GM21423 (cell line): ENCODE measurements around the gene PLCXD1.
"Not testable (repeated sequence)": the region's sequence is repeated elsewhere in the genome, so short reads cannot be mapped to it uniquely, and the experiment has no call there.

Source experiments
- ATAC-seq: cut with Tn5 transposase; IDR thresholded peaks from one replicate; pipeline ENCODE4 v1.9.1; 2021; ENCODE audit warnings: mild to moderate bottlenecking, moderate library complexity; ENCODE audit not compliant: unreplicated experiment

Gene PLCXD1

GRCh38 chrX:281166-281999 lies at the start of gene PLCXD1:
Gene PLCXD1, plus strand, starts transcription at chrX:281381. Its CDS starts 2,807 bp downstream, at chrX:284188.
- peak; percentile 22 for ATAC-seq

GRCh38 chrX:231637-232277 lies 49.4 kb upstream of the PLCXD1 start:
- ATAC-seq, result peak; percentile 91

GRCh38 chrX:232278-232655 lies 48.9 kb upstream of the PLCXD1 start:
- ATAC-seq, result peak; percentile 22

GRCh38 chrX:236201-236600 lies 45.0 kb upstream of the PLCXD1 start:
- ATAC-seq, result not testable (repeated sequence)

- no peak for ATAC-seq
Observed at GRCh38 chrX:250965-251364, 30.2 kb upstream of the PLCXD1 start.

- ATAC-seq, result not testable (repeated sequence)
Observed at GRCh38 chrX:251396-252243, 29.6 kb upstream of the PLCXD1 start.

- no peak for ATAC-seq
Observed at GRCh38 chrX:252244-252956, 28.8 kb upstream of the PLCXD1 start.

- ATAC-seq, result no peak
Observed at GRCh38 chrX:252957-253291, 28.3 kb upstream of the PLCXD1 start.

GRCh38 chrX:253451-254297 lies 27.5 kb upstream of the PLCXD1 start:
- ATAC-seq, result no peak

GRCh38 chrX:254630-255215 lies 26.5 kb upstream of the PLCXD1 start:
- no peak for ATAC-seq

GRCh38 chrX:255923-256331 lies 25.3 kb upstream of the PLCXD1 start:
- ATAC-seq, result no peak

GRCh38 chrX:257054-257453 lies 24.1 kb upstream of the PLCXD1 start:
- ATAC-seq, result not testable (repeated sequence)

GRCh38 chrX:257681-258289 lies 23.4 kb upstream of the PLCXD1 start:
- no peak for ATAC-seq

GRCh38 chrX:258291-259040 lies 22.7 kb upstream of the PLCXD1 start:
- no peak for ATAC-seq

GRCh38 chrX:259692-260355 lies 21.4 kb upstream of the PLCXD1 start:
- no peak for ATAC-seq

GRCh38 chrX:261167-261918 lies 19.8 kb upstream of the PLCXD1 start:
- no peak for ATAC-seq

- no peak for ATAC-seq
Observed at GRCh38 chrX:261919-262352, 19.2 kb upstream of the PLCXD1 start.
